Measurements from ENCODE around the gene APP. TPM values are rescaled to one million over a fixed set of nuclear protein-coding genes. Genes with fewer than 3 reads are reported as not detected.

Gene APP
- total RNA-seq, 1 donor from 2014 or later: 306 TPM

DNA sequence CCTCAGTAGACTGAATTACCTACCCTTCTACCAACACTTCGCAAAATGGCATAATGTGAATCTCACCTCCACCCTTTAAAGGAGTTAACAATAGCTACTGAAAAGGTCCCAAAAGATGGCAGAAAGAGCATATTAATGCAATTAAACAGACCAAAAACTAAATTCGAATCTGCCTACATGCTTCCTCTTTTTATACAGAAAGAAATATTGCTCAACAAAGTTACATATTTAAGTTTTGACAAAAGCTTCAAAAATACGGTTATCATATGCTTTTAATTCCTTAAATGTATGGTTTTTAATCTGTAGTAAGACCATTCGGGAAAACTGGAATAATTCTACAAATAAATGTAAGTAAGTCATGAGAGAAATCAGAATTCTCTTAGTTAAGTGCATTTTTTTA, 2.2 kb downstream of the APP start:
- peak overlapping the region; percentile 99 for H3K4me3 Mint-ChIP-seq
- H2AFZ ChIP-seq (replicated peaks): no peak overlapping the region
- H3K79me2 ChIP-seq (ENCODE audit: low read depth): peaks cover 72% of the 10 kb centered on the region
- peaks cover 10% of the 10 kb centered on the region for H3K27me3 ChIP-seq
- peaks cover 19% of the 10 kb centered on the region for H3F3A ChIP-seq (ENCODE audit: low read depth)
- H3K36me3 Mint-ChIP-seq: peaks cover 11% of the 10 kb centered on the region
- H3K9me3 Mint-ChIP-seq: peaks cover 2% of the 10 kb centered on the region
- no peak overlapping the region for H3K27ac ChIP-seq
- H3K27ac Mint-ChIP-seq: no peak overlapping the region
- H4K20me1 ChIP-seq (ENCODE audit: low read depth): peaks cover 51% of the 10 kb centered on the region
- no peaks in the 10 kb centered on the region for H3K9me3 ChIP-seq (ENCODE audit: low read depth)
- peaks cover 37% of the 10 kb centered on the region for H3K4me1 ChIP-seq
- peak overlapping the region; percentile 98 for H3K4me3 ChIP-seq
- TF ChIP-seq, protein P1, sequence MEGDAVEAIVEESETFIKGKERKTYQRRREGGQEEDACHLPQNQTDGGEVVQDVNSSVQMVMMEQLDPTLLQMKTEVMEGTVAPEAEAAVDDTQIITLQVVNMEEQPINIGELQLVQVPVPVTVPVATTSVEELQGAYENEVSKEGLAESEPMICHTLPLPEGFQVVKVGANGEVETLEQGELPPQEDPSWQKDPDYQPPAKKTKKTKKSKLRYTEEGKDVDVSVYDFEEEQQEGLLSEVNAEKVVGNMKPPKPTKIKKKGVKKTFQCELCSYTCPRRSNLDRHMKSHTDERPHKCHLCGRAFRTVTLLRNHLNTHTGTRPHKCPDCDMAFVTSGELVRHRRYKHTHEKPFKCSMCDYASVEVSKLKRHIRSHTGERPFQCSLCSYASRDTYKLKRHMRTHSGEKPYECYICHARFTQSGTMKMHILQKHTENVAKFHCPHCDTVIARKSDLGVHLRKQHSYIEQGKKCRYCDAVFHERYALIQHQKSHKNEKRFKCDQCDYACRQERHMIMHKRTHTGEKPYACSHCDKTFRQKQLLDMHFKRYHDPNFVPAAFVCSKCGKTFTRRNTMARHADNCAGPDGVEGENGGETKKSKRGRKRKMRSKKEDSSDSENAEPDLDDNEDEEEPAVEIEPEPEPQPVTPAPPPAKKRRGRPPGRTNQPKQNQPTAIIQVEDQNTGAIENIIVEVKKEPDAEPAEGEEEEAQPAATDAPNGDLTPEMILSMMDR (IDR thresholded peaks at IDR 0.05): no peak
- no peak for TF ChIP-seq EZH2phosphoT487 (IDR thresholded peaks at IDR 0.05)
- TF ChIP-seq EZH2 (IDR thresholded peaks at IDR 0.05): no peak
- peak overlapping the region; percentile 32 for H3K9ac ChIP-seq
- H3K36me3 ChIP-seq: no peaks in the 10 kb centered on the region
- H3K27me3 Mint-ChIP-seq (ENCODE audit: insufficient read depth, low read depth): peaks cover 9% of the 10 kb centered on the region
- H3K4me2 ChIP-seq: peak overlapping the region; percentile 86
- no peak for DNase-seq (ENCODE audit: low spot score)
- peaks cover 48% of the 10 kb centered on the region for H3K4me1 Mint-ChIP-seq

DNA sequence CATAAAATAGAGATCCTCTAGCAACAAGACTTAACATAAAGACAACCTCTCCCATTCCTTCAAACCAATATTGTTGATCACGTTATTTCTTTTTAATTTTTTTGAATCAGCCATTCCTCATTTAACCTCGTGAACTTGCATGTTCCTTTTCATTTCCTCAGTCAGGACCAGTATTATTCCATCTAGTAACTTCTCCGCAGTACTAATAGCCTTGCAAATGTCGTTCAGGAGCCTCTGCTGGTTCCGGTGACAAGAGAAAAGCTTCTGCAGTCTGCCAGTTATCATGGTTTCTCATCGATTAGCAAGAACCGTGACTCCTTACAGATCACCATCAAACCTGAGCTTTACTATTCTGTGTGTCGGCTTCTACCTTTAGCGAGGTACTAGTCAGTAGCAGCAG, 3.0 kb downstream of the APP start:
- Mint-ChIP-seq H3K27ac (peak overlapping the region; percentile 7), H3K27me3 (ENCODE audit: insufficient read depth, low read depth) (peaks cover 9% of the 10 kb centered on the region), H3K4me1 (peaks cover 48% of the 10 kb centered on the region), H3K36me3 (peaks cover 13% of the 10 kb centered on the region), H3K9me3 (peaks cover 2% of the 10 kb centered on the region), H3K4me3 (peak overlapping the region; percentile 77)
- Histone ChIP-seq H3K9me3 (ENCODE audit: low read depth) (no peaks in the 10 kb centered on the region), H4K20me1 (ENCODE audit: low read depth) (peaks cover 57% of the 10 kb centered on the region), H3K4me3 (peak overlapping the region; percentile 98), H3K9ac (no peak overlapping the region), H2AFZ (replicated peaks) (no peak overlapping the region), H3K79me2 (ENCODE audit: low read depth) (peaks cover 80% of the 10 kb centered on the region), H3K27me3 (peaks cover 10% of the 10 kb centered on the region), H3K36me3 (no peaks in the 10 kb centered on the region), H3F3A (ENCODE audit: low read depth) (peaks cover 19% of the 10 kb centered on the region), H3K4me2 (peak overlapping the region; percentile 86), H3K27ac (no peak overlapping the region), H3K4me1 (peaks cover 37% of the 10 kb centered on the region)
- TF ChIP-seq EZH2phosphoT487 (IDR thresholded peaks at IDR 0.05) (no peak), EZH2 (IDR thresholded peaks at IDR 0.05) (no peak)
- TF ChIP-seq, protein P1 (IDR thresholded peaks at IDR 0.05): no peak
- peak; percentile 16 for DNase-seq (ENCODE audit: low spot score)

DNA sequence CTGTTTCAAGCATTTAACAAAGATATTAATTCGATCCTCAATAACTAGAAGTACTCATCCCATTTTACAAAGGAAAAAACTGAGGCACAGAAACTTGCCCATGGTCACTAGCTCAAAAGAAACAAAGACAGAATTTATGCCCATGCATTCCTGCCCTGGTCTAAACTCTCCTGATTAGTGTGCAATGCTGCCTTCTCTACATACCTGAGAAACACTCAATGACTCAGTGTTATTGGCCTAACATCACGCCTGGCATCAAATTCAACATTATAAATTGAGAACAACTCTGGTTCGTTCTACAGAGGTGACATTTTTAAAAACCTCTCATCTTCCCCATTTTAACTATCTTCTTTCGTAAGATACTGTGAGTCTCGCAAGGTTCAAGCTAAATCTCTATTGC, 5.2 kb downstream of the APP start:
- H3K9me3 Mint-ChIP-seq: peaks cover 10% of the 10 kb centered on the region
- H3K27ac ChIP-seq: no peak overlapping the region
- no peak overlapping the region for H2AFZ ChIP-seq (replicated peaks)
- H4K20me1 ChIP-seq (ENCODE audit: low read depth): peaks cover 77% of the 10 kb centered on the region
- H3K4me2 ChIP-seq: peak overlapping the region; percentile 3
- H3K27ac Mint-ChIP-seq: no peak overlapping the region
- peaks cover 100% of the 10 kb centered on the region for H3K79me2 ChIP-seq (ENCODE audit: low read depth)
- H3K27me3 Mint-ChIP-seq (ENCODE audit: insufficient read depth, low read depth): peaks cover 2% of the 10 kb centered on the region
- H3K4me3 Mint-ChIP-seq: no peak overlapping the region
- no peaks in the 10 kb centered on the region for H3K27me3 ChIP-seq
- no peaks in the 10 kb centered on the region for H3K36me3 ChIP-seq
- no peak overlapping the region for H3K4me3 ChIP-seq
- H3K9ac ChIP-seq: no peak overlapping the region
- TF ChIP-seq, protein P1 (IDR thresholded peaks at IDR 0.05): no peak
- TF ChIP-seq EZH2 (IDR thresholded peaks at IDR 0.05): no peak
- TF ChIP-seq EZH2phosphoT487 (IDR thresholded peaks at IDR 0.05): no peak
- H3K36me3 Mint-ChIP-seq: peaks cover 28% of the 10 kb centered on the region
- H3K4me1 Mint-ChIP-seq: peaks cover 37% of the 10 kb centered on the region
- peaks cover 12% of the 10 kb centered on the region for H3F3A ChIP-seq (ENCODE audit: low read depth)
- no peaks in the 10 kb centered on the region for H3K9me3 ChIP-seq (ENCODE audit: low read depth)
- no peak for DNase-seq (ENCODE audit: low spot score)
- peaks cover 33% of the 10 kb centered on the region for H3K4me1 ChIP-seq

Measured in neural progenitor cell (in vitro differentiated cells).